Esophagus squamous epithelium (tissue), 5 donors: ENCODE measurements around the gene ADCYAP1R1. TPM values are rescaled to one million over a fixed set of nuclear protein-coding genes. Genes with fewer than 3 reads are reported as not detected.

Experiments
- DNase-seq: peaks from one replicate; lab custom pipeline; 2025; lab: John Stamatoyannopoulos, UW
- H3K27ac ChIP-seq, 4 donors: fragments of 200-600 bp; sonication (generic); one replicate each; pipeline ENCODE4 v1.5.1; 2016 to 2019; ENCODE audit warnings: mild to moderate bottlenecking in 1 of 4
- H3K27me3 ChIP-seq, 4 donors: fragments of 200-600 bp; sonication (generic); 1 replicate in 3 of 4; 2 replicates in 1 of 4; pipeline versions ENCODE4 v1.5.1 to v1.6.0; 2017 to 2021; ENCODE audit warnings: antibody characterized with exemption in 1 of 4
- H3K36me3 ChIP-seq, 3 donors: fragments of 200-600 bp; sonication (generic); one replicate each; pipeline ENCODE4 v1.5.1; 2016 to 2019
- H3K4me1 ChIP-seq, 3 donors: fragments of 200-600 bp; sonication (generic); one replicate each; pipeline ENCODE4 v1.5.1; 2017 to 2019
- H3K4me3 ChIP-seq, 4 donors: fragments of 200-600 bp; sonication (generic); 1 replicate in 3 of 4; 2 replicates in 1 of 4; pipeline ENCODE4 v1.5.1; 2016 to 2019; ENCODE audit warnings: mild to moderate bottlenecking in 2 of 4, moderate library complexity in 1 of 4
- H3K9me3 ChIP-seq, 3 donors: fragments of 200-600 bp; sonication (generic); one replicate each; pipeline ENCODE4 v1.5.1; 2016 to 2019
- CTCF ChIP-seq, 6 experiments: fragments of 450-650 bp in 4 of 6; fragments of 200-600 bp in 2 of 6; sonication (generic) in 2 of 6; IDR thresholded peaks; one replicate each; pipeline ENCODE4 v1.5.1; 2016 to 2019; ENCODE audit warnings: antibody characterized with exemption in 6 of 6, mild to moderate bottlenecking in 4 of 6, moderate library complexity in 4 of 6
- POLR2A ChIP-seq, 4 donors: fragments of 450-650 bp; IDR thresholded peaks; one replicate each; pipeline ENCODE4 v1.6.1; 2017; ENCODE audit warnings: antibody characterized with exemption in 4 of 4, mild to moderate bottlenecking in 4 of 4, moderate library complexity in 3 of 4
- WGBS, 2 donors: methylation state at CpG; one replicate each; pipeline ENCODE4 v1.1.5; 2018; 5-methylcytosine and 5-hydroxymethylcytosine counted together
- intact Hi-C: fragments of 100-400 bp; cut with DNase I; formaldehyde crosslinking; loops from one replicate; pipeline ENCODE4 v1.15.0; 2022
- total RNA-seq, 4 donors: library from RNA; depleted of rRNA; stranded (reverse); fragments of >200 nt; gene quantifications; one replicate each; pipeline ENCODE4 v1.1.0, GENCODE V29; 2016
- donor health status: DM: yes; HTN: yes; CAD: no.

Gene ADCYAP1R1
- total RNA-seq, 4 donors from 2014 or later = 0.15 to 10.5 (median 0.20) TPM

GRCh38 chr7:31058688-31059087 lies 6.6 kb downstream of the ADCYAP1R1 start:
- no peaks in the 10 kb centered on the region for H3K36me3 ChIP-seq
- WGBS, 2 donors = 78 to 92% methylated on average over 3 of the region's 3 CpGs
- no peak for DNase-seq
- no peak for TF ChIP-seq POLR2A (IDR thresholded peaks at IDR 0.05)
- no peak for TF ChIP-seq CTCF (IDR thresholded peaks at IDR 0.05)
- H3K4me1 ChIP-seq = no peaks in the 10 kb centered on the region
- no peaks in the 10 kb centered on the region for H3K9me3 ChIP-seq
- H3K4me3 ChIP-seq = no peak overlapping the region
- no peak overlapping the region for H3K27ac ChIP-seq
- intact Hi-C loops = no loop called here
- H3K27me3 ChIP-seq = peaks cover 0 to 49% (median under 1%) of the 10 kb centered on the region in 4 donors

- H3K4me3 ChIP-seq = no peak overlapping the region
- DNase-seq = no peak
- intact Hi-C loops = no loop called here
- no peaks in the 10 kb centered on the region for H3K9me3 ChIP-seq
- no peaks in the 10 kb centered on the region for H3K4me1 ChIP-seq
- H3K27me3 ChIP-seq = peaks cover 0 to 40% (median 0%) of the 10 kb centered on the region in 4 donors
- no peak overlapping the region for H3K27ac ChIP-seq
- TF ChIP-seq CTCF (IDR thresholded peaks at IDR 0.05) (no peak), POLR2A (IDR thresholded peaks at IDR 0.05) (no peak)
- 50 to 60% methylated on average over 1 to 4 of the region's 8 CpGs for WGBS, 2 donors
- H3K36me3 ChIP-seq = no peaks in the 10 kb centered on the region
These were observed 7.4 kb downstream of the ADCYAP1R1 start for GRCh38 chr7:31059551-31059950.

GRCh38 chr7:31061185-31061584 lies 9.1 kb downstream of the ADCYAP1R1 start:
- WGBS, 2 donors = 100% methylated on average over 1 of the region's 5 CpGs; no CpG with 5 or more reads in 1 of the 2 donors
- no peak for TF ChIP-seq POLR2A (IDR thresholded peaks at IDR 0.05)
- TF ChIP-seq CTCF (IDR thresholded peaks at IDR 0.05) = no peak
- no peaks in the 10 kb centered on the region for H3K9me3 ChIP-seq
- no peak overlapping the region for H3K4me3 ChIP-seq
- H3K27me3 ChIP-seq = peaks cover 0 to 25% (median 0%) of the 10 kb centered on the region in 4 donors
- H3K4me1 ChIP-seq = no peaks in the 10 kb centered on the region
- no peaks in the 10 kb centered on the region for H3K36me3 ChIP-seq
- DNase-seq = no peak
- no peak overlapping the region for H3K27ac ChIP-seq
- intact Hi-C loops = no loop called here

- intact Hi-C loops = no loop called here
- Histone ChIP-seq H3K27me3 (peaks cover 0 to 11% (median 0%) of the 10 kb centered on the region in 4 donors), H3K36me3 (no peaks in the 10 kb centered on the region), H3K4me1 (no peaks in the 10 kb centered on the region), H3K9me3 (no peaks in the 10 kb centered on the region), H3K27ac (no peak overlapping the region), H3K4me3 (no peak overlapping the region)
- no peak for TF ChIP-seq CTCF (IDR thresholded peaks at IDR 0.05)
- TF ChIP-seq POLR2A (IDR thresholded peaks at IDR 0.05) = no peak
- 59 to 95% methylated on average over 3 to 5 of the region's 8 CpGs for WGBS, 2 donors
- DNase-seq = no peak
These were observed 10.8 kb downstream of the ADCYAP1R1 start for GRCh38 chr7:31062746-31063435.

GRCh38 chr7:31065021-31065593 lies 13.0 kb downstream of the ADCYAP1R1 start:
- intact Hi-C loops = no loop called here
- Histone ChIP-seq H3K27ac (no peak overlapping the region), H3K27me3 (peaks cover 0 to 3% (median 0%) of the 10 kb centered on the region in 4 donors), H3K36me3 (no peaks in the 10 kb centered on the region), H3K4me1 (no peaks in the 10 kb centered on the region), H3K9me3 (no peaks in the 10 kb centered on the region), H3K4me3 (no peak overlapping the region)
- 33 to 73% methylated on average over 1 to 5 of the region's 6 CpGs for WGBS, 2 donors
- no peak for DNase-seq
- TF ChIP-seq CTCF (IDR thresholded peaks at IDR 0.05) = no peak
- no peak for TF ChIP-seq POLR2A (IDR thresholded peaks at IDR 0.05)
